Stimulated activated CD8-positive, alpha-beta memory T cell treated with anti-CD3 and anti-CD28 coated beads, Interleukin-4, amount 100 ng/mL, for 24 hours (primary cell): ENCODE measurements around the gene ELOF1.
"Not testable (repeated sequence)": the region's sequence is repeated elsewhere in the genome, so short reads cannot be mapped to it uniquely, and the experiment has no call there.

Experiments
- DNase-seq: peaks from one replicate; pipeline ENCODE4 v3.0.0-alpha.2; 2020; ENCODE audit warnings: low read depth

The ELOF1 gene

DNA sequence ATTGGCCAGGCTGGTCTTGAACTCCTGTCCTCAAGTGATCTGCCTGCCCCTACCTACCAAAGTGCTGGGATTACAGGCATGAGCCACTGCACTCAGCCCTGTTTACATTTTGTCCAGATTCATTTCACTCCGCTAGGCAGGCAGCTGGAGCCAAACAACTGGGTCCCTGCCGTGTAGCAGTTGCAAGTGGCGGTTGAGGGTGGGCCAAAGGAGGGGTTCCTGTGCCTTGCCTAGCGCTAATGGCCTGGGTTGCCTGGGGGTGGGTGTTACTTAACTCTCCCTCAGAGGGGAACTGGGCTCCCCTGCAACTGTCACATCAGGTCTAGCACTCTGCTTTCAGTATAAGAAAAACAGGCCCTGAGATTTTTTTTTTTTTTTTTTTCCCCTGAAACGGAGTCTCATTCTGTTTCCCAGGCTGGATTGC is 11.0 kb upstream of the ELOF1 start:
- DNase-seq, result no peak

DNA sequence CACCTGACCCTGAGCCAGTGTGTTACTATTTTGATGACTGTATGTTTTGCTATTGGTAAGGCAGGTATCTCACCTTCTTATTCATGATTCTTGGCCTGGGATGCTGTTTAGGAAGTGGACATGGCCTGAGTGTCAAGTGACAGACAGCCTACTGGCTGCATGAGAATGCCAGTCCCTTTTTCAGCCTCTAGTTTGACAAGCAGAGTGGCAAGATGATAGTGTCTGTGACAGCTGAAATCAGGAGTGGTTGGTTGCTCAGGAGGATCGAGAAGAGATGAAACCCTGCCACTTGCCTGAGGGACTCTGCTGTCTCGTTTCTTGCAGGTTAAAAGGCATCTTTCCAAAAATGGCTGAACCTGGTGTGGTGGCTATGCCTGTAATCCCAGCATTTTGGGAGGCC is 7.1 kb upstream of the ELOF1 start:
- no peak for DNase-seq

- DNase-seq, result not testable (repeated sequence)
Measured at GRCh38 chr19:11565649-11565980, 6.6 kb upstream of the ELOF1 start.

DNA sequence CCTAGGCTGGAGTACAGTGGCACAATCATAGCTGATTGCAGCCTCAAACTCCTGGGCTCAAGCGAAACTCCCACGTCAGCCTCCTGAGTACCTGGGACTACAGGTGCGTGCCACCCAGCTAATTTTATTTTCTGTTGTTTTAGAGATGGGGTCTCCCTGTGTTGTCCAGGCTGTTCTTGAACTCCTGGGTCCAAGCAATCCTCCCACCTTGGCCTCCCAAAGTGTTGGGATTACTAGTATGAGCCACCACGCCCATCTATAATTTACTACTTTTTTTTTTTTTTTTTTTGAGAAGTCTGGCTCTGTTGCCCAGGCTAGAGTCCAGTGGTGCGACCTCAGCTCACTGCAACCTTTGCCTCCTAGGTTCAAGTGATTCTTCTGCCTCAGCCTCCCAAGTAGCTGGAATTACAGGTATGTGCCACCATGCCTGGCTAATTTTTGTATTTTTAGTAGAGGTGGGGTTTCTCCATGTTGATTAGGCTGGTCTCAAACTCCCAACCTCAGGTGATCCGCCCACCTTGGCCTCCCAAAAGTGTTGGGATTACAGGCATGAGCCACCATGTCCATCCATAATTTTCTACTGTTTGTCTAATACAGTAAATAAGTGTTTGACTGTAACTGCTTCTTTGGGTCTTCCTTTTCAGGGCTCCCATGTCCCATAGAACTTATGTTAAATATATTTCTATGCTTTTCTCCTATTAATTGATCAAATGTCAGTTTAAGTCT is 5.2 kb upstream of the ELOF1 start:
- not testable (repeated sequence) for DNase-seq

GRCh38 chr19:11563532-11563931 is 4.5 kb upstream of the ELOF1 start:
- DNase-seq, result no peak

DNA sequence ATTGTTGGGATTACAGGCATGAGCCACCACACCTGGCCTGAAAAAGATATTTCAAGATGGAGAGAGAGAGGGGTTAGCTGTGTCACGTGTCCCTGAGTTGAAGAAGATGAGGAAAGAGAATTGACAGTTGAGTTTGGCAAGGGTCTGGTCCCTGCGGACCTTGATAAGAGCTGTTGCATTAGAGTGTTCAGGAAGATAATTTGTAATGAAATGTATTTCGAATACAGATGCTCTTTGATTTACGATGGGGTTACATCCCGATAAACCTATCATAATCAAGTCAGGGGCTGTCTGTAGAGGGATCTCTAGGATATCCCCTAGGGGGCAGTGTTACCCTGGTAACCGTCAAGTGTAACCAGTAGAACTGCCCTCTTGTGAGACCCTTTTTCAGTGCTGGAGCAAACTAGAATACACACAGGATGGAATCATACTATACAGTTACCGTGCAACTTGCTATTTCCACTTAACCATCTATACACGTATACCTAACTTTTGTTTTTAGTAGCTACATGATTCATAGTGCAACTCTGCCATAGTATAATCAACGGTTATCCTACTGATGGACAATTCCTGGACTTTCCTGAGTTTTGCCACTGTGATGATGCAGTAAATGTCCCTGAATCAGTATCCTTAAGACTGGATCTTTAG is 1.5 kb upstream of the ELOF1 start:
- peak; percentile 34 for DNase-seq

- DNase-seq, result no peak
Measured at GRCh38 chr19:11556634-11557420, 2.2 kb downstream of the ELOF1 start.

DNA sequence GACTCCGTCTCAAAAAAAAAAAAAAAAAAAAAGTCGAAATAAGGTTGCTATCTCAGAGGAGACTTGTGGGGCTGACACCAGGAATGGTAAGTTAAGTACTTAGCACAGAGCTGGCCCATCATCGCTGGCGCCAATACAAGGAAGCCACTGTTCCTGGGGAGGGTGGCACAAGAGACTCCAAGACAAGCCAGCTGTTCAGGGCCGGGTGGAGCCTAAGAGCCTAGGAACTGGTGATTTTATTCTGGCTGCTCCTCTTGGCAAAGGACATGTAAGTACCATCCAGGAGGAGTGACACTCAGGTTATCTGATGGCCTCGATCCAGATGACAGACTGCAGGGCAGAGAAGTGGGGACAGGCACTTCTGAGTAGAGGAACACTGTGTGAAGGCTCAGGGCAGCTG is 3.8 kb downstream of the ELOF1 start:
- DNase-seq, result no peak

DNA sequence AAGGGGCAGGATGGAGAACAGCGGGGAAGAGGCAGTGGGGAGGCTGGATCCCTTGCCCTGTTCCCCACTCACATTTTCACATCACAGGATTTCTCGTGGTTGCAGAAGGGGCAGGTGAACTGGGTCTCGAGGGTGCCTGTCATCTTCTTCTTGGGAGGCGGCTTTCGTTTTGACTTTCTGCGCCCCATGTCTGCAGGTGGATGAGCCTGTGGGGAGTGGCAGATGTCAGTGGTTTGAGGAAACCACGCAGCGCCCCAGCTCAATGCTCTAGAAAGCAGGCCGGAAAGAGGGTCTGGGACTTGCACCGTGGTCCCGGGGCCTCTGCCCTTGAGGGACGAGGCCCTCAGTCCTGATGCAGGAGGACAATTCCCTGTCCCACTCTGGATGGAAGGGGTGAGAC is 4.9 kb downstream of the ELOF1 start:
- no peak for DNase-seq

GRCh38 chr19:11552666-11553372 is 6.2 kb downstream of the ELOF1 start:
- DNase-seq, result no peak

DNA sequence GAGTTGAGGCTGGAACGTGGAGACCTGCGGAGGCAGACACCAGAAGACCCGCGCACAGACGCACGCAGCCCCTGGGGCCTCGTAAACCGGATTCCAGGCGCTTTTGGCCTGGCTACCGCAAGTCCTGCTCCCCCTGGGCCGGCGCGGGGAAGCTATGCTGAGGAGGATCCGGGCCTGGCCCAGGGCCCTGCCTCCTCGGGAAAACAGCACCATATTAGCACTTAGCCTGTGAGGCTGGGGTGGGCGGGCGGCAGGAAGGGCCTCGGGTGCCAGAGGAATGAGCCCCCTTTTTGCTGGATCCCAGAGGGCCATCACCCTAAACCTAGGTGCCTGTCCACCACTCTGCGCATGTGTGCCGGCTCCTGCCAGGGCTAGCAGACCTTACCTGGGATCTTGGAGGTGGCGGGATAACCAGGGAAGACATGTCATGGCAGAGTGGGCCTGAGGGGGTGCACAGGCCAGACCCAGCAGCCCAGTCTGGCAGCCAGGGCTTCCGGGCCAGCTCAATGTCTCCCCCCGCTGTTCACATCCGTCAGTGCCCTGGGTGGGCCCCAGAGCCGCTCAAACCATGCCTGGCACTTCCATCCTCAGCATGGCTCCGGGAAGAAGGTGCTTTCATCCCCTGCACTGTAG is 7.3 kb downstream of the ELOF1 start:
- DNase-seq, result no peak

- DNase-seq, result no peak
Measured at GRCh38 chr19:11550265-11550664, 8.8 kb downstream of the ELOF1 start.

GRCh38 chr19:11549386-11549953 is 9.6 kb downstream of the ELOF1 start:
- no peak for DNase-seq

DNA sequence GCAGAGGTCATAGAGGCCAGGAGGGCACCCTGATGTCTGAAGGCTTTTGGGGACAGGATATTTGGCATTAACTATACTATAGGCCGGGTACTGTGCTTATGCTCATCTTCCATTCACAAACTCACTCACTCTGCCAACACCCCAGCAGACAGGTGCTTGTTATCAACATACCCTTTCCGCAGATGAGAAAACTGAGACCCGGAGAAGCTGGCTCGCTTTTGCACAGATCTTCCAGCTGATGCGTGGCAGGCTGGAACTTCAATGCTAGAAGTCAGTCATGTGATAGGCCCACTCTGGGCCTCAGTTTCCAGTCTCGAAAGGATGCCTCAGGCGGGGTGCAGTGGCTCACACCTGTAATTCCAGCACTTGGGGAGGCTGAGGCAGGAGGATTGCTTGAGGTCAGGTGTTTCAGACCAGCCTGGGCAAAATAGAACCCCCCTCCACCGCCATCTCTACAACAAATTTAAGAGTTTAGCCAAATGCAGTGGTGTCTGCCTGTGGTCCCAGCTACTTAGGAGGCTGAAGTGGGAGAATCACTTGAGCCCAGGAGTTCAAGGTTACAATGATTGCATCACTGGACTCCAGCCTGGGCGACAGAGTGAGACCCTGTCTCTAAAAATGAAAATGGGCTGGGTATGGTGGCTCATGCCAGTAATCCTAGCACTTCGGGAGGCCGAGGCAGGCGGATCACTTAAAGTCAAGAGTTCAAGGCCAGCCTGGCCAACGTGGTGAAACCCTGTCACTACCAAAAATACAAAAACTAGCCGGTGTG is 10.9 kb downstream of the ELOF1 start:
- no peak for DNase-seq

DNA sequence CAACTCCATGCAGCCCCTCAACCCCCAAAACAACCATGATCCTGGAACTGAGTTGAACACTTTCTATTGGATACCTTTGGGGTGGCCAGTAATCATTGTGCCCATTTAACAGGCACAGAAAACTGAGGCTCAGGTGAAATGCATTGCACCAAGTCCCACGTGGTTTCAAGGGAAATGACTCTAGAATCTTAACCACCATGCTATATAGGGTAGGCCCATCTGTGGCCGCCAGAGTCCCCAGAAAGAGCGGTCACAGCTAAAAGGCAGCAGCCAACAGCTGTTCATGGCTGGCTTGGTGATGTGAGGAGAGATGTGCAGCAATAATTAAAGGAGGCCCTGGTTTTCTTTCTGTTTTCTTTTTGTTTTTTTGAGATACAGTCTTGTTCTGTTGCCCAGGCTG is 17.8 kb downstream of the ELOF1 start:
- DNase-seq, result no peak

GRCh38 chr19:11540645-11541044 is 18.4 kb downstream of the ELOF1 start:
- DNase-seq, result no peak

DNA sequence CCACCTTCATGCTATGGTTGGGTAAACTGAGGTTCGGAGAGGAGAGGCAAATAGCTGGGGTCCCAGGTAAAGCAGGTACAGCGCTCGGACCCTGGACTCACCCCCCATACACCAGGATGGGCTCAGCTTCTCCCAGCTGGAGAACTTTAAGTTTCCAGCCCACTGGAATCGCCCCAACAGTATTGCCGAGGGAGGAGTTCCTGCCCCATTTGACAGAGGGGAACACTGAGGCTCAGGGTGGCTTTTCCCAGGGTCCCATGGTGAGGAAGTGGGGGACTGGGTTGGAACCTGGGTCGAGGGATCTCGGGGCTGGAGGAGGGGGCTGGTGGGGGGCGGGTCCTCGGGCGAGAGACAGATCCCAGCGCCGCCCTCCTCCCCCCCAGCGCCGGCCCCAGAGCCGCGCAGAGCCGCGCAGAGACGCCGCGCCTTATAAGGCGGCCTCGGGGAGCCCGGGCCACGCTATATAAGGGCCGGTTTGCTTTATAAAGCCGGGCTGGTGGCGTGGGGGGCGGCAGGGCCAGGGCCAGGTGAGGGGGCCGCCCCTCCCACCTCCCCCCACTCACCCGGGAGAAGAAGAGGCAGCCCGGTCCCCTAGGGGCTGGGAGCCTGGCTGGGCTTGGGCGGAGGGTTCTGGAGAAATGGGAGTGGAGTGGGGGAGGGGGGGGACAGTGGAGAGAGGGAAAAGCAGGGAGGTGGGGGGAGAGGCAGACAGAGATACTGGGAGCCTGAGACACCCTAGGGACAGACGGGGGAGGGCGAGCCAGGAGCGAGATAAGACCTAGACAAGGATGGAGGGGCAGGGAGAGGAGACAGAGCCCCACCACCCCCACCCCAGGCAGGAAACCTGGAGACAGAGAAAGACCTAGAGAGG is 19.3 kb downstream of the ELOF1 start:
- DNase-seq, result no peak

DNA sequence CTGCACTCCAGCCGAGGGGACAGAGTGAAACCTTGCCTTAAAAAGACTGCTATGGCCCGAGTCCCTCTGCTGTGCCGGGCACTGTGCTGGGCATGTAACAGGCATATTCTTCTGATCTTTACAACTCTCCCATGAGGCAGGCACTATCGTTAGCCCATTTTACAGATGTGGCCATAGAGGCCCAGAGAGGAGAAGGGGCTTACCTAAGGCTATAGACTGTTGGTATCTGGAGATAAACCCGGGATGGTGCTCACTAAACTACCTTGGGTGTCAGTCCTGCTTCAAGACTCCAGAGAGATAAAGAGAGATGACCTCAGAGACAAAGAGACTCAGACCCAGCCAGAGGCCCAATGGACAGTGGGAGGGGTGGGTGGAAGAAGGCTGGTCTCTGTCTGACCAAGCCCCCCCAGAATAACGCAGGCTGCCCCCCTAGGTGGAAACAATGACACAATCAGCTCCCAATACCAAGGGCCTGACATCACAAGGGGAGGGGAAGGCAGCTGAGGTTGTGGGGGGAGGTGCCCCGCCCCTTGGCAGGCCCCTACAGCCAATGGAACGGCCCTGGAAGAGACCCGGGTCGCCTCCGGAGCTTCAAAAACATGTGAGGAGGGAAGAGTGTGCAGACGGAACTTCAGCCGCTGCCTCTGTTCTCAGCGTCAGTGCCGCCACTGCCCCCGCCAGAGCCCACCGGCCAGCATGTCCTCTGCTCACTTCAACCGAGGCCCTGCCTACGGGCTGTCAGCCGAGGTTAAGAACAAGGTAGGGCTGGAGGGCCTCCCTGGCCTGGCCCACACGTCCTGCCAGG is 20.6 kb downstream of the ELOF1 start, which contains the start of gene CNN1:
TSS of gene CNN1 (plus strand) at position 620 of the 805 bp plus-strand sequence. CDS start at position 697, 77 bp downstream.
- no peak for DNase-seq
